NCI-H1048 (cell line): ENCODE data around the gene ENOX2.
"Not testable (repeated sequence)": the region's sequence is repeated elsewhere in the genome, so short reads cannot be mapped to it uniquely, and the experiment has no call there.

Experiments
- DNase-seq: peaks from one replicate; lab custom pipeline; 2025; lab: John Stamatoyannopoulos, UW

Gene ENOX2

DNA sequence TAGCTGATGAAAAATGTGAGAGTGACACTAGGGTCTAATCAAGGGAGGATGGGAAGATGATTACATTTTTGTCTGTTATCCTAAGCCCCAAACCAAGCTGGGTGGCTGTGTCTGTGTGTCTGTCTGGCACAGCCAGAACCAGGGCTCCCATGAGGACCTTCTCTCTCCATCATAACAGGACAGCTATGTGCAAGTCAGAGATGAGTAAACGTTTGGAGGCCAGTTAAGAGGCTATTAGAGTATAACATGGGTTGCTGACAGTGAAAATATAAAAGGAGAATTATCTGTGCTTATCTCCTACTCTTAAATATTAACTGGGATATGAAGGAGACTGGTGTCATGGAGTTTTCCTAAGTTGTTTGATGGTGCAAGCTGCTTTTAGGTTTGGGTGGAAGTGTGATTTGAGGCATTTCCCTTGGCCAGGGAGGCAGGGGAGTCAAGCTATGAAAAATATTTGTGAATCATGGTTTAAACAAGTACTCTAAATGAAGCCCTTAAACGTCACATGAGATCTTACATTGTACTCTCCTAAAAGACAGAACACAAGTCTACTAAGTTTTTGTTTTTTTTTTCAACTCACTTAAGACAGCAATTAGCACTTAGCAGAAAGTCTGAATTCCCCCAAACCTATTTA is 156.2 kb downstream of the ENOX2 start:
- no peak for DNase-seq

DNA sequence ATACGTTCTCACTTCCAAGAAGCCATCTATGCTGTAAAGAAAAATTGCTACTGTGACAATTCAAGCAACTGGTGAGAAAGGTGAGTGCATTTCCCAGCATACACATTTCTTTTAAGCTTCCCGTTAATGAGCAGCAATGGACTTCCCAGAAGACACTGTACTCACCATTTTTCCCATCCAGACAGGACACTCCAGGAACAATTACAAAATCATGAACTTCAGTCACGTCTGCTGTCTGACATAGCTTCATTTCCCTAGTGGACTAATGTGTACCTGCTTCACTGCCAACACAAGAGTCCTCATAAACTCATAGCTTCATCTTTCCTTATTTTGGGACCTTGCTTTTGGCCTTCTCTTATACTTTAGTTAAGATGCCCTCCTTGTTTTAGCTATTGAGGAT is 156.9 kb downstream of the ENOX2 start:
- DNase-seq: no peak

DNA sequence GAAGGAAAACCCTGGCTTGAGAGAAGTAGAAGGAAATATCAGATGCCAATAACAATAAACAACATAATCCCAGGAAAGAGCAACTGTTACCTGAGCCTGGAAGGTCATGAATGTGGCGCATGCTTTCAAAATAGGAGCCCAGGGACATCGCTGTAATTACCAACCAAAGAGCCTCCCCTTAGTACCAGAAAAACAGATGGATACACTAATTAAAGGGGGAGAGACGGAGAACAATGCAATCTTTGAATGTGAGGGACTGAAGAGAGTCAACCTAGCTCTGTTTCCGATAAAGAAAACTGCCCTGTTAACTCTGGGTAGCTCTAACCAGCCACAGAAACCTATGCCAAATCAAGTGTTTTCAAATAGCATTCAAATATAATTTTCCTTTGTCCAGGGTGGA is 161.4 kb downstream of the ENOX2 start:
- no peak for DNase-seq

DNA sequence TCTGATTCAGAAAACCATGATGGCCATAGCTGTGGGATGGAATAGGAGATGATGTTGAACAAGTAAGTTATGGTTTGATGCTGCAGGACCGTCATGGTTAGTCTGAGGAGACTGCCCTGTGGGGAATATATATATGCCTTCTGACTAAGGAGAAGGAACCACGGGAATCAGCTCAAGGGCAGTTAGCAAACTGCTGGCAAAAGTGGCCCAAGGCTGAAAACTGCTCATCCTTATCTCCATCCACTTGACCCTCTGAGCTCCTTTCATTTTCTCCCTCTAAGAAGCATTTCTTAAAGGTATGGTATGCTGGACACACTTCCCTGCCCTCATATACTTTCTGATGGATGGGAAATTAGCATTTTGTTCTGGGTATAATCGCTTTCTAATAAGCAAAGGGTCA is 161.9 kb downstream of the ENOX2 start:
- DNase-seq: no peak

DNA sequence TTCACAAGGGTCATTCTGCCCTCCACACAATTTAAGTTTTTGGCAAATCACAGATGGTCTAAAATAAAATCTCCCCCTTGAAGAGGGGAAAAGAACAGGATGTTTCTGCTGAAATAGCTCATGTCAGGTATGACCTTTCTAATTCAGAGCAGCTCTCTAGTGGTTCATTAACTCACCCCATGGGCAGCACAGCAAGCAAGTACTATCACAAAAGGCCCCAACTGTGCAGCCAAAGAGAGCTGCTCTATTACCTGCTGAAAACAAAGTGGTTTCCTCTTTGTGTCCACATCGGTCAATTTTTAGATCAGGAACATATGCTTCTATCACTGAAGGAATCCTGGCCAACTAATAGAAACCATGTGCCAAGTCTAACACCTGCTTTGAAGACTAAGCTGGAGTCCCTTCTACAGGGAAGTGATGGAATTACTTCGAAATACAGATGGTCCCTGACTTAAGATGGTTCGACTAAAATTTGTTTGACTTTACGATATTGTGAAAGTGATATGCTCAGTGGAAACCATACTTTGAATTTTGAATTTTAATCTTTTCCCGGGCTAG is 164.3 kb downstream of the ENOX2 start:
- no peak for DNase-seq

DNA sequence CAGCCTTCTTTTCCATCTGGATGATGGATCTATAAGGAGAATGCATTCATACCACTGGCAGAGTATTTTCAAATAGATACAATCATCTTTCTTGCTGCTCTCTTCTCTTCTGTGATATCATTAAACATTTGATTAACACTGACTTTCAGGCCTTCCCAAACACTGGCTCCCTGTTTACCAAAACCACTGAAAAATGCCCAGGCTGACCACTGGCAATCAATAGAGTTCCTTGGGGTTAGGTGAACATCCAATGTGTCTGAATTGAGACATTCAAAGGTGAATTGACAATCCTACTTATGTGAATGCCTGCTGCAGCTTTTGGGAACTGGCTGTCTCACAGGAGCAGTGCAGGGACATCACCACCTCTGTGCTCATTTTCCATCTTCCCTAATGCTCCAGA is 168.3 kb downstream of the ENOX2 start:
- DNase-seq: no peak

DNA sequence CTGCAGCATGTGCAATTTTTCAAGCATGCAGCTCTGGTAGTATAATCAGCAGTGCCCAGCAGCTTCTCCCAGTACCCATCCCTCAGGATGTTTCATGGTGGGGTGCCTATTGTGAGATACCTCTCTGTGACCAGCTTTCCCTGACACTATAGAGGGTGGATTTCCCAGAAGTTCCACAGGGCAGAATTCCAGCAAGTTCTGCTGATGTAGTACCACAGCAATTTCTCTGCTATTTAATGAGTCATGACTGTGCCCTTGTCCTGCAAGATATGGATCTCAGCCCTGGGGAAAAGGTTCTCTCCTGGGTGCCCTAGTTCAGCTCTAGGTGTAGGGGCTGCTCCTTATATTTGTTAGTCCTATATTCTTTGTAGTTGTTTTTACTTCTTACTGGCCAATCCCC is 174.8 kb downstream of the ENOX2 start:
- no peak for DNase-seq

DNA sequence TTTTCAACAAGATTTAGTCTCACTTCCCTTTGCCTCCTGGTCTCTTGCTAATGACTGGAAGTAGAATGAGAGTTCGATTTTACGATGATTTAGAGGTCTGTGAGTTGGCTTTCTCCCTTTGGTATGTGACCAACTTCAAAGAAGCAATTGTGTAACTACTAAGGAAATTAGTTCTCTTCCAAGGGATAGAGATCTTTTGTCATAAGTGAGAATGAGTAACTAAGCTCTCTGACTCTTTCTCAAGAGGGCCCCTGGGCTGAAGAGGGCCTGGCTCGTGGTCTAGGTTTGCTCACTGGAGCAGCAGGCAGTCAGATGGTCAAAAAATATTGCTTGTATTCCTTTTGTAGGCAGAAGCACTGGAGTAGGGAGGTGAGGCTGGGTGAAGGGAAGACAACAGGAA is 176.3 kb downstream of the ENOX2 start:
- no peak for DNase-seq

DNA sequence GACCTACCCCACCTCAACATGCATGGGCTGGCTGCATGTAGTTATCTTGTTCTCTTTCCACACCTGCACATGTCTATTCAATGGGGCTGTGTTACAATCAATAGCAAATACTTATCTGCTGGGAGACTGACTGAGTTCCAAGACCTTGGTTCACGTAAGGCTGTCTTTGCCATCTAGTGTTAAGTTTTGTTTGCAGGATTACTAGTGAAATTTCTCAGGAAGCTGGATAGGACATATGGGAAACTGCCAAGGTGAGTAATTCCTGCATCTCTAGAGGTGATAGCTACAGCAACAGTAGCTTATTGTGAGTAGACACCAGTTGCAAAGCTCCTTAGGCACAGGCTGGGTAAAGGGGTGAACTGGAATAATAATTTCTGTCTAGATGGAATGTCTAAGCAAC is 177.5 kb downstream of the ENOX2 start:
- no peak for DNase-seq

DNA sequence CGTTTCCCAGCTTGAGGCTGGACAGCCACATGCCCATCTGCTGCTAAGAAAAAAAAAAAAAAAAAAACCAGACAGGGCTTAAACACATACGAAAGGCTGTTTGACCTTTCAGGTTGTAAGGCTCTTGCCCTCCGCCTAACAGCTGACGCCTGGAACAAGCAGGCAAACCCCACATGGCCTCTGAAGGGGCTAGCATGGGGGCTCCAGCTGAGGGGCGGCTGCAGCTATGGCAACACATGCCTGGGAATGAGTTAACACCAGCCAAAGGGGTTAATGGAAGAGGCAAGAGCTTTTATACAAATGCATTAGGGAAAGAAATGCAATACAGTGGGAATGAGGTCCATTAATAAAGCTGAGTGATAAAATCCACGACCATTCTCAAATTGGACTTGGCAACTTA is 183.6 kb downstream of the ENOX2 start:
- DNase-seq: no peak

DNA sequence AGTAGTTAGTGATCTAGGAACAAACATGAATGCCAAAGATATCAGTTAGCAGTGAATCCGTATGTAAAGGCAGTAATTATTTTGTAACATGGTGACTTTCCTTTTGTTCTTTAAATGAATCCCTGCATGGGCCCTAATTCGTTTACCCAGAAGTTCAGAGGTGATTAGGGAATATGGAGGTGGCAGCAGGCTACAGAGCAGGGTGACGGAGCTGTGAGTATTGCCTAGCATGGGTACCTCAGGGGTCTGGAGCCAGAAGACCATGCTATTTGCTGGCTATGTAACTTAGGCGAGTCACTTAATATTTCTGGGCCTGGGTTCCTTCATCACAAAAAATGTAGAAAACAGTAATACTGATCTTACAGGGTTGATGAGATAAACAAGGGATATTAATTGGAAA is 184.9 kb downstream of the ENOX2 start:
- no peak for DNase-seq

DNA sequence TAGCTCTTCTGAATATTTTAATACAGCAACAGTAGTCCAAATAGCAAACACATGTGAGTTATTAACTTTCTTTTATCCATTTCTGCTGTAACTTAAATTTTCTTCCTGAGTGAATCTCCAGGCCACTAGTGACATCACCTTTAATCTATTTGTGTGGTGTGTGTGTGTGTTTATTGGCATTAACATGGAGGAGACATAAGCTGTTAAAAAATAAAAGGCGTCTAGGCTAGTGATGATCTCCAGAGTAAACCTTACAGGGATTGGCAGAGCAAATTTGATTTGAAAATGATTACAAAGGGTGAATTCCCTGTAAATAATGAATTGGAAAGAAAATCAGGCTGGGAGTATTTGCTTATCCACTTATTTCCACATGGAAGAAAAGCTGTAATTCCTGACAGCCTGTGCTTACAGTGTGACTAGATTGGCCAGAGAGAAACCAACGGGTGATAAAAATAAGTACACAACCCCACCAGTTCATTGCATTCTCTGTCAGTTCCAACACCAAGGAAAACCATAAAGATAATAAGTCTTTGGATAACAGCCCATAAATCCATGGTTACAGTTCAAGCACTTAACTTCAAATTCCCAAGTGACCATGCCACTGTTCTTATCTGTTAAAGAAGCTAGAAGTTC is 186.1 kb downstream of the ENOX2 start:
- no peak for DNase-seq

DNA sequence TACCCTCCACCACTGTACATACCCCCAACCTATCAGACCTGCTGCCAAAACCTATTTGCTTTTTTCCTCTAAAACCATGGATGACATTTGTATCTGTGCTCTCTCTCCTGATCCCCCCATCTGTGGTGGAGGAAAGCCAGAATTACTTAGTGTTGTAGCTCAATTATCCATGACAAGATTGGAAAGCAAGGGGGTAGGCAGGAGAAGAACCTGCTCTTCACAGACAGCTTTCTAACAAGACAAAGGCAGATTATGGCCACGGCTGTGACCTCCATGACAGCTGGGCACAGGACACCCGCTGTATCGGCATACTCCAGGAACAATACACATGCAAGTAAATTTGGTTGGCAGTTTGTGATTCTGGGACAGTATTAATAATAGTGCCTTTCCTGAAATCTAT is 186.7 kb downstream of the ENOX2 start:
- DNase-seq: no peak

DNA sequence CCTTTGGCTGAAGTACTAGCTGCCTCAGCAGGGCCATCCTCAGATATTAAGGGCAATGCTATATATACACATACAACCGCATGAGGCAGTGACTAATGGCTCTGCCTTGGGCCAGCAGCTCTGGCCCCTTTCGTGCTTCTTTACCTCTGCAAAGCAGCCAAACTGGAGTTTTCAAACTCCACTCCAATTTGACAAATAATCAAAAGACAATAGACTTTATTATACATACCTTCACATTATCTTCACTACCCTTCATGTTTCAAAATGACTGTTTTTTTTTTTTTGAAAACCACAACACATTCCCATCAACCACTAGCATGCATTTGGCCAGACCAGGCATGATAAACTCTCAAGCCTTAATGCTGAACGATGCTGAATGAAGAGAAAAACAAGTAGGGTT is 187.7 kb downstream of the ENOX2 start:
- DNase-seq: no peak

DNA sequence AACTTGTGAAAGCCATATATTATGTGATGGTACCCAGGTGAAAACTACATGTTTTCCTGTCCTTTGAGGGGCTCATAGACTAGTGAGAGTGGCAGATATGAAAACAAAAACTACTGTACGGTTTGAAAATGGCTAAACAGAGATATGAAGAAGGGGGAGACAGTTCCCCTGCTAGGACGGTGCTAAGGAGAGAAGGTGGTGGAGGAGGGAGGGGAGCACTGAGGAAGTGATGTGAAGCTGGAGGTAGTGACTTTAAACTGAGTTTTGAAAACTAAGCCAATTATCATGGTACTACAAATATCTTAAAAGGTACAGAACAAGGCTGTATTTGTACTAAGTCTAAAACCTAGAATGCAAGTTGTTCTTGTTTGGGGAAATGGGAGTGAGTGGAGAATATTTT is 188.3 kb downstream of the ENOX2 start:
- no peak for DNase-seq

DNA sequence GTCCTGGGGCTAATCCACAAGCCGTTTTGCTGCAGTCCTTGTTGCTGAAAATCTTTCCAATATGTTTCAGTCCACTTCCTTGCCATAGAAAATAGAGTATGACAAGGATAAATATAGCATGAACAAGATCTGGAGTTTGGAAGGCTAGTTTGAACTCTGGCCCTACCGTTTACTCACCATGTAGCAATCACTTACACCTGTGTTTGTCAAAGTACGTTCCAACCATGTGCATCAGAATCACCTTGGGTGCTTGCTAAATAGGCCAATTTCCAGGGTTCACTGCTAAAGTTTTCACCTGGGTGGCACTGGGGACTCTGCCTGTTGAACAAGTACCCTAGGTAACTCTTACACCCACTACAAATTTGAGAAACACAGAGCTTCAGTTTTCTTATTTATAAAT is 188.9 kb downstream of the ENOX2 start:
- DNase-seq: no peak

DNA sequence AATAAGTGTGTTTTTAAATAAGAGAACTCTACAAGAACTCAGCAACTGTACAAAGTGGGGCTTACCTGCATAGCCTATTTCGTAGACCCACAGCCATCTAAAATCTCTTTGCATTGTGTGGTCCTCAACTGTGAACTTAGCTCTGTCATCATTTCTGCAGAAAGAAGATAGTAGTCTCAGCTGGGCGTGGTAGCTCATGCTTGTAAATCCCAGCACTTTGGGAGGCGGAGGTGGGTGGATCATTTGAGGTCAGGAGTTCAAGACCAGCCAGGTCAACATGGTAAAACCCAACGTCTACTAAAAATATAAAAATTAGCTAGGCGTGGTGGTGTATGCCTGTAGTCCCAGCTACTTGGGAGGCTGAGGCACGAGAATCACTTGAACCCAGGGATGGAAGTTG is 193.8 kb downstream of the ENOX2 start:
- DNase-seq: not testable (repeated sequence)

DNA sequence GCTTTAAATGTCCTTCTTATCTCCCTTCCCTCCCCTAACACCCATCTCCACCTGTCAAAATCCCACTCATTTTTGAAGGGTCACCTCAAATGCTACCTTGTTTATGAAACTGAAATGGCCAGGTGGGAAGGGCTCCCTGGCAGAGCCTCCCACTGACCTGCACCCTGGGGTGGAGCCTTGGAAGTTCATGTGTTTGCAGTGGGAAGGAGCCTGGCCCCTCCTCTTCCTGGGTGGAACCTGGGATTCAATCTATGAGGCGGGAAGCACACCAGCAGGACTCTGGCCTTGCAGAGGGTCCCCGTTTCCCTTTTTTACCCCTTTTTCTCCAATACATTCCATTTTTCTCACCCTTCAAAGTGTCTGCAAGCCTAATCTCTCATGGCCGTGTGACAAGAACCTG is 197.4 kb downstream of the ENOX2 start:
- no peak for DNase-seq

DNA sequence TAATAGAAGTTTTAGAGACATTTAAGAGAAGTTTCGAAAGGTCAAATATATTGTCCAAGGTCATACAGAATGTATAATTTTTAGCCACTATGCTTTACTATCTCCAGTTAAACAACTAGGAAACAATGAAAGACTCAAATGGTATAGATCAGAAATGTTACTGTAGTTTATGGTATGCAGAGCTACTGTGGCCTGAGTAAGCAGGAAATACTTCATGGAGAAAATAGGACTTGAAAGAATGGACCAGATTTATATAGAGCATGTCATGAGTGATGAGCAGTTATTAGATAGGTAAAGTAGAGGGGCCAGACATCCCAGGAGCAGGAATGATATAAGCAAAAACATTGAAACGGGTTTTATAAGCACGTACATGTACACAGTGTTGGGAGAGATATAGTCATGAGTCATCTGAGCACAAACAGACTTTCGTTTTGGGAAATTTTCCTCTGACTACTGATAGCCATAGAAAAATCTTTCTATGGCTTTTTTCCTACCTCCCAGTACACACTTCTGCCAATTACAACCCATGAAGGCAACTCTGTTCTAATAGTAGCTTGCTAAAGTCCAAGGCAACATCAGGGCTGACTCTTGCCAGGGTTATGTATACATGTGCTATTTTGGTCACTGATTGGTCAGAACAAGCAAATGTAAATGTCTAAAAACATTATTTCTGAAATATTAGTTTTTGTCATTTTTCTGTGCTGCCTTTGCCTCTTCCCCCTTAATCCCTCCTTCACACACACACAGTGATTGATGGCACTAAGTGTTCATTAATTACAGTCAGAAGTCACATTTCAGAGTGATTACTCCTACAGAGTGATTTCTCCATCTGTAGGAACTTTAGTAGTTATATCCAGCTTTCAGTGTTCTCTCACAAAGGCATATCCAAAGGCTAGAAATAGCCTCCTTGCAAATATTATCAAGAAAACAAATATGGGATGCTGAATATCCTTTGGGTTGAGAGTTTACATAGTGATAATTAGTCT is 198.7 kb downstream of the ENOX2 start:
- no peak for DNase-seq

DNA sequence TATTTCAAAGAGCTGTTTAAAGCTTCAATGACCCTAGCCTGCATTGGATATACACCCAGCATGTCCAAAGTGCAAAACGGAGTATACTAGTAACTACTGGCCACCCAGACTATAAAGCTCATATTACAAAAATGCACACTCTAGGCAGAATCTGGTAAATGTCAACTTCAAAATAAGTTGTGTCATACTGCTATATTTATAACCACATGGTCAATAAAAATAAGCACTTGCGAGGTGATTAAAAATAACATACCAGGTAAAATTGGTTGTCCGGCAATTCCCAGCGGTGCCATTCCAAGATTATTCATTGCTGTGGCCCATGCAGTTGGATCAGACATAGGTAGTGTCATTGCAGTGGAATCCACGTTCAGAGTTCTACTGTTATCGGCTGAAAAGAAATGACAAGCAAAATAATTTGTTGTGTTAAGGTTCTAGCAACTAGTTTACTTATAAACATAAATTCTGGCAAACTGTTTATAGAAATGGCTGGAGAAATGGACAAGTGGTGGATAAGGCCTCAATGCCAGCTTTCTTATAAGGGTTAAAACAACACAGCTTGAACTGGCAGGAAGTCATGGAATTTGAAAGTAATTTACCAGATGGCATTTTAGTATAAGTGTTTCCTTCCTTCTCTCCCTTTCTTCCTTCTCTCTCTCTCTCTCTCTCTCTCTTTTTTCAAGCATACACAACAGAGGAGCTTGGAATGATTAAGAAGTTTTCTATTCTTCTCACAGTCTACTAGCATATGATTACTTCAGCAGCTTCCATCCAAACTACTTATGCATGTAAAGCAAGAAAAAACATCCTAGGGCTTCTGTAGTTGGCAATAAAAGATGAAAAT is 199.9 kb downstream of the ENOX2 start:
- no peak for DNase-seq

DNA sequence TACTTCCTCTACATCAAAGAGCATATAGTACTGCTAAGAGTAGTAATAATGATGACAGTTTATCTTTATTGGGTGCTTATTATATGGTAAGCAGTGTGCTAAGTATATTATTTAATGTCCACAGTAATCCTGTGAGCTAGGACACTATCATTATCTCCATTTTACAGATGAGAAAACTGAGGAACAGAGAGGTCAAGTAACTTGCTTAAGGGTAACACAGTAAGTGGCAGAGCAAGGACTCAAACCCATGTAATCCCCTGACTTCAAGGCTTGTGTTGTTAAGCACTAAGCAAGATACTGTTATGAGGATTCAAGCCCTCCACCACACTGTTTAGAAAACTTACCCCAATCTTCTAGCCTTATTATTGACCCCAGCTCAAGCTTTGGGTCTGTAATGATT is 202.4 kb downstream of the ENOX2 start:
- DNase-seq: no peak

DNA sequence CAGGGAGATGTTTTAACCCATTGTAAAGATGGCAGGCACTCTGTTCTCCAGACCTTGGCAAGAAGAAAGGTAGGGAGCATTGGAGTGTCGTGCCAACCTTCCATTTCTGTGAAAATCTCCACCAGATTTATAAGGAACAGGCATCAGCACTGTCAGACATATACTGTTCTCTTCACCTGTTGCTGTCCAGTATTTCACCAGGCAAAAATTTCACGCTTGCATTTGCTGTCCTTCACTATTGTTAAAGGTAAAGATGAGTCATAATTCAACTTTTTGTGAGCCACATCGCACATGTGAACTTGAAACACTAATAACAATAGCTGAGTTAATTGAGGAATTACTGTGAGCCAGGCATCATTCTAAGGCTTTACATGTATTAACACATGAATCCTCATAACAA is 203.4 kb downstream of the ENOX2 start:
- DNase-seq: no peak
